ENCODE measurements around the gene SUN2. TPM values are rescaled to one million over a fixed set of nuclear protein-coding genes. Genes with fewer than 3 reads are reported as not detected.

SUN2 gene
- polyA plus RNA-seq, 1 experiment = 98.4 TPM

- H3K27me3 ChIP-seq (ENCODE audit: control insufficient read depth, insufficient read depth, low read length) = no peaks in the 10 kb centered on the region
- H3K36me3 ChIP-seq (ENCODE audit: control insufficient read depth, insufficient read depth, low read length) = peaks cover 1% of the 10 kb centered on the region; the same call in 1 of the 2 replicates
- no peak overlapping the region for H3K4me3 ChIP-seq (ENCODE audit: low read depth, low read length)
- peak; percentile 55 for DNase-seq (ENCODE audit: low read depth)
- no peak for TF ChIP-seq CTCF (IDR thresholded peaks at IDR 0.05; ENCODE audit: insufficient read depth, low read depth, low read length)
- ChIA-PET POLR2A (no interaction called here), CTCF (interaction anchor here (2.8 kb wide), 1 partner anchor 15 kb away, joined by 18 read pairs; the partner anchor contains the start of gene TOMM22)
Measured at GRCh38 chr22:38696606-38697424, 59.0 kb downstream of the SUN2 start.

- ChIA-PET CTCF (interaction anchor here (1.5 to 2.8 kb wide), 2 partner anchors 13 kb away, joined by 6 to 18 read pairs; partner anchors contain the start of gene TOMM22), POLR2A (interaction anchor here (0.7 kb wide), 1 partner anchor 10 kb away, joined by 3 read pairs; no protein-coding TSS in a partner anchor)
- no peak overlapping the region for H3K4me3 ChIP-seq (ENCODE audit: low read depth, low read length)
- H3K27me3 ChIP-seq (ENCODE audit: control insufficient read depth, insufficient read depth, low read length) = no peaks in the 10 kb centered on the region
- H3K36me3 ChIP-seq (ENCODE audit: control insufficient read depth, insufficient read depth, low read length) = peaks cover 1% of the 10 kb centered on the region; the same call in 1 of the 2 replicates
- no peak for DNase-seq (ENCODE audit: low read depth)
- no peak for TF ChIP-seq CTCF (IDR thresholded peaks at IDR 0.05; ENCODE audit: insufficient read depth, low read depth, low read length)
Measured at GRCh38 chr22:38694940-38695339, 60.9 kb downstream of the SUN2 start.

- Histone ChIP-seq H3K4me3 (ENCODE audit: low read depth, low read length) (no peak overlapping the region), H3K27me3 (ENCODE audit: control insufficient read depth, insufficient read depth, low read length) (no peaks in the 10 kb centered on the region), H3K36me3 (ENCODE audit: control insufficient read depth, insufficient read depth, low read length) (peaks cover 4% of the 10 kb centered on the region; the same call in 1 of the 2 replicates)
- ChIA-PET POLR2A (no interaction called here), CTCF (interaction anchor here (1.5 kb wide), 1 partner anchor 12 kb away, joined by 6 read pairs; the partner anchor contains the start of gene TOMM22)
- no peak for TF ChIP-seq CTCF (IDR thresholded peaks at IDR 0.05; ENCODE audit: insufficient read depth, low read depth, low read length)
- no peak for DNase-seq (ENCODE audit: low read depth)
Measured at GRCh38 chr22:38694049-38694448, 61.7 kb downstream of the SUN2 start.

GRCh38 chr22:38689651-38690050, 66.1 kb downstream of the SUN2 start:
- Histone ChIP-seq H3K36me3 (ENCODE audit: control insufficient read depth, insufficient read depth, low read length) (peaks cover 24% of the 10 kb centered on the region), H3K4me3 (ENCODE audit: low read depth, low read length) (no peak overlapping the region), H3K27me3 (ENCODE audit: control insufficient read depth, insufficient read depth, low read length) (no peaks in the 10 kb centered on the region)
- no peak for DNase-seq (ENCODE audit: low read depth)
- POLR2A ChIA-PET = no interaction called here
- TF ChIP-seq CTCF (IDR thresholded peaks at IDR 0.05; ENCODE audit: insufficient read depth, low read depth, low read length) = no peak
- CTCF ChIA-PET = interaction anchor here (1.1 to 2.6 kb wide), 3 partner anchors 8 to 31 kb away, joined by 5 to 10 read pairs (median 6); partner anchors contain the start of gene TOMM22

GRCh38 chr22:38685761-38686160, 70.0 kb downstream of the SUN2 start:
- no peak for DNase-seq (ENCODE audit: low read depth)
- ChIA-PET CTCF (no interaction called here), POLR2A (no interaction called here)
- Histone ChIP-seq H3K4me3 (ENCODE audit: low read depth, low read length) (no peak overlapping the region), H3K36me3 (ENCODE audit: control insufficient read depth, insufficient read depth, low read length) (peaks cover 26% of the 10 kb centered on the region), H3K27me3 (ENCODE audit: control insufficient read depth, insufficient read depth, low read length) (no peaks in the 10 kb centered on the region)
- no peak for TF ChIP-seq CTCF (IDR thresholded peaks at IDR 0.05; ENCODE audit: insufficient read depth, low read depth, low read length)

Data from BJ (cell line).